Neural progenitor cell (in vitro differentiated cells): ENCODE results near the gene PDLIM4. TPM values are rescaled to one million over a fixed set of nuclear protein-coding genes. Genes with fewer than 3 reads are reported as not detected.
A peak's percentile ranks its signal among the peaks of the same experiment; 100 is the strongest.

Source experiments
- DNase-seq: peaks from one replicate; pipeline ENCODE4 v3.0.0-alpha.2; 2016; ENCODE audit warnings: low spot score
- H2AFZ ChIP-seq: fragments of 200-600 bp; sonication (generic); replicated peaks from 2 replicates; pipeline ENCODE4 v1.6.1; 2016; ENCODE audit warnings: antibody characterized with exemption
- H3F3A ChIP-seq: fragments of 200-600 bp; sonication (generic); 2 replicates; pipeline ENCODE4 v1.6.1; 2016; ENCODE audit warnings: antibody characterized with exemption, low read depth
- H3K27ac ChIP-seq: fragments of 200-600 bp; sonication (generic); 2 replicates; pipeline ENCODE4 v1.5.1; 2016; ENCODE audit warnings: mild to moderate bottlenecking
- H3K27me3 ChIP-seq: fragments of 200-600 bp; sonication (generic); 2 replicates; pipeline ENCODE4 v1.6.1; 2016; ENCODE audit warnings: mild to moderate bottlenecking, moderate library complexity
- H3K36me3 ChIP-seq: fragments of 200-600 bp; sonication (generic); 2 replicates; pipeline ENCODE4 v1.5.1; 2016
- H3K4me1 ChIP-seq: fragments of 200-600 bp; sonication (generic); 2 replicates; pipeline ENCODE4 v1.6.1; 2016; ENCODE audit warnings: mixed run types
- H3K4me2 ChIP-seq: fragments of 200-600 bp; sonication (generic); 2 replicates; pipeline ENCODE4 v1.6.1; 2016
- H3K4me3 ChIP-seq: fragments of 200-600 bp; sonication (generic); 2 replicates; pipeline ENCODE4 v1.5.1; 2016
- H3K79me2 ChIP-seq: fragments of 200-600 bp; sonication (generic); 2 replicates; pipeline ENCODE4 v1.6.1; 2016; ENCODE audit warnings: low read depth
- H3K9ac ChIP-seq: fragments of 200-600 bp; sonication (generic); 2 replicates; pipeline ENCODE4 v1.6.1; 2016
- H3K9me3 ChIP-seq: fragments of 200-600 bp; sonication (generic); 2 replicates; pipeline ENCODE4 v1.5.1; 2016; ENCODE audit warnings: low read depth
- H4K20me1 ChIP-seq: fragments of 200-600 bp; sonication (generic); 2 replicates; pipeline ENCODE4 v1.6.1; 2016; ENCODE audit warnings: low read depth
- H3K27ac Mint-ChIP-seq: 3 replicates; pipeline ENCODE4 v1.8.0; 2021; ENCODE audit warnings: mixed read lengths
- H3K27me3 Mint-ChIP-seq: 2 replicates; pipeline ENCODE4 v1.8.0; 2022; ENCODE audit warnings: low read depth, mild to moderate bottlenecking, inconsistent platforms, moderate library complexity, mixed read lengths; ENCODE audit not compliant: insufficient read depth
- H3K36me3 Mint-ChIP-seq: 3 replicates; pipeline ENCODE4 v1.8.0; 2021; ENCODE audit warnings: mixed read lengths
- H3K4me1 Mint-ChIP-seq: 3 replicates; pipeline ENCODE4 v1.8.0; 2021; ENCODE audit warnings: mixed read lengths
- H3K4me3 Mint-ChIP-seq: 3 replicates; pipeline ENCODE4 v1.8.0; 2021; ENCODE audit warnings: mild to moderate bottlenecking, moderate library complexity, mixed read lengths
- H3K9me3 Mint-ChIP-seq: 3 replicates; pipeline ENCODE4 v1.8.0; 2020; ENCODE audit warnings: mixed read lengths
- EZH2 ChIP-seq: fragments of 200-600 bp; sonication (generic); IDR thresholded peaks from 2 replicates; pipeline ENCODE4 v1.6.1; 2017; ENCODE audit warnings: antibody characterized with exemption, mild to moderate bottlenecking, moderate library complexity
- EZH2phosphoT487 ChIP-seq: fragments of 200-600 bp; sonication (generic); IDR thresholded peaks from 2 replicates; pipeline ENCODE4 v1.6.1; 2017; ENCODE audit warnings: antibody characterized with exemption
- total RNA-seq: library from RNA; depleted of rRNA; stranded (reverse); fragments of >200 nt; gene quantifications from 2 replicates; pipeline ENCODE4 v1.2.3, GENCODE V29; 2015; ENCODE audit warnings: low replicate concordance
- TF ChIP-seq, protein P1 (sequence below): fragments of 200-600 bp; sonication (generic); IDR thresholded peaks from 2 replicates; pipeline ENCODE4 v1.5.1; 2017; ENCODE audit warnings: antibody characterized with exemption, mild to moderate bottlenecking

Gene PDLIM4
- total RNA-seq, 1 donor from 2014 or later: 8.3 TPM

DNA sequence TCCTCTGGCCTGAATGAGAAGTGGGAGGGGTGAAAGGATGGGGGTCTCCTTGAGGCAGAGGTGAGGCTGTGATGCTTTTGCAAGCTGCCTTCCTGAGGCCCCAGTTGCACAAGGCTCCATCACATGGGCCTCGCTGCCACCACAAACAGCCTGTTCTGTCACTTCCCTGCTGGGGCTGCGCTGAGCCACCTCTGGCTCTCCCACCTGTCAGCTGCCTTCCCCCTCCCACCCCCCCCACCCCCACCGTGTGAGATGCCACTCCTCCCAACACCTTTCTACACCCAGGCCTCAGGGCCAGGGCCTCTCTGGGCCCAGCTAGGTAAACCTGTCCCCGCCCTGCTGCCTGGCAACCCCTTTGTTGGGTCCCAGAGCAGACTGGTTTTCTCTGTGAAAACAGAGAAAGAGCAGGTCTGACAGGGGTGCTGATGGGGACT is 4.5 kb upstream of the PDLIM4 start:
- H3K9me3 ChIP-seq: no peaks in the 10 kb centered on the region
- Mint-ChIP-seq H3K27ac (no peak overlapping the region), H3K36me3 (no peaks in the 10 kb centered on the region), H3K4me3 (no peak overlapping the region), H3K4me1 (peaks cover 11% of the 10 kb centered on the region), H3K27me3 (peaks cover 9% of the 10 kb centered on the region), H3K9me3 (no peaks in the 10 kb centered on the region)
- H3K79me2 ChIP-seq: no peaks in the 10 kb centered on the region
- no peaks in the 10 kb centered on the region for H3F3A ChIP-seq
- TF ChIP-seq, protein P1, sequence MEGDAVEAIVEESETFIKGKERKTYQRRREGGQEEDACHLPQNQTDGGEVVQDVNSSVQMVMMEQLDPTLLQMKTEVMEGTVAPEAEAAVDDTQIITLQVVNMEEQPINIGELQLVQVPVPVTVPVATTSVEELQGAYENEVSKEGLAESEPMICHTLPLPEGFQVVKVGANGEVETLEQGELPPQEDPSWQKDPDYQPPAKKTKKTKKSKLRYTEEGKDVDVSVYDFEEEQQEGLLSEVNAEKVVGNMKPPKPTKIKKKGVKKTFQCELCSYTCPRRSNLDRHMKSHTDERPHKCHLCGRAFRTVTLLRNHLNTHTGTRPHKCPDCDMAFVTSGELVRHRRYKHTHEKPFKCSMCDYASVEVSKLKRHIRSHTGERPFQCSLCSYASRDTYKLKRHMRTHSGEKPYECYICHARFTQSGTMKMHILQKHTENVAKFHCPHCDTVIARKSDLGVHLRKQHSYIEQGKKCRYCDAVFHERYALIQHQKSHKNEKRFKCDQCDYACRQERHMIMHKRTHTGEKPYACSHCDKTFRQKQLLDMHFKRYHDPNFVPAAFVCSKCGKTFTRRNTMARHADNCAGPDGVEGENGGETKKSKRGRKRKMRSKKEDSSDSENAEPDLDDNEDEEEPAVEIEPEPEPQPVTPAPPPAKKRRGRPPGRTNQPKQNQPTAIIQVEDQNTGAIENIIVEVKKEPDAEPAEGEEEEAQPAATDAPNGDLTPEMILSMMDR: no peak
- TF ChIP-seq EZH2 (no peak), EZH2phosphoT487 (no peak)
- H3K27me3 ChIP-seq: peaks cover 15% of the 10 kb centered on the region
- no peak for DNase-seq
- no peaks in the 10 kb centered on the region for H3K36me3 ChIP-seq
- H4K20me1 ChIP-seq: no peaks in the 10 kb centered on the region
- no peak overlapping the region for H3K4me2 ChIP-seq
- H3K27ac ChIP-seq: no peak overlapping the region
- peaks cover 18% of the 10 kb centered on the region for H3K4me1 ChIP-seq
- no peak overlapping the region for H2AFZ ChIP-seq
- H3K9ac ChIP-seq: no peak overlapping the region
- no peak overlapping the region for H3K4me3 ChIP-seq

DNA sequence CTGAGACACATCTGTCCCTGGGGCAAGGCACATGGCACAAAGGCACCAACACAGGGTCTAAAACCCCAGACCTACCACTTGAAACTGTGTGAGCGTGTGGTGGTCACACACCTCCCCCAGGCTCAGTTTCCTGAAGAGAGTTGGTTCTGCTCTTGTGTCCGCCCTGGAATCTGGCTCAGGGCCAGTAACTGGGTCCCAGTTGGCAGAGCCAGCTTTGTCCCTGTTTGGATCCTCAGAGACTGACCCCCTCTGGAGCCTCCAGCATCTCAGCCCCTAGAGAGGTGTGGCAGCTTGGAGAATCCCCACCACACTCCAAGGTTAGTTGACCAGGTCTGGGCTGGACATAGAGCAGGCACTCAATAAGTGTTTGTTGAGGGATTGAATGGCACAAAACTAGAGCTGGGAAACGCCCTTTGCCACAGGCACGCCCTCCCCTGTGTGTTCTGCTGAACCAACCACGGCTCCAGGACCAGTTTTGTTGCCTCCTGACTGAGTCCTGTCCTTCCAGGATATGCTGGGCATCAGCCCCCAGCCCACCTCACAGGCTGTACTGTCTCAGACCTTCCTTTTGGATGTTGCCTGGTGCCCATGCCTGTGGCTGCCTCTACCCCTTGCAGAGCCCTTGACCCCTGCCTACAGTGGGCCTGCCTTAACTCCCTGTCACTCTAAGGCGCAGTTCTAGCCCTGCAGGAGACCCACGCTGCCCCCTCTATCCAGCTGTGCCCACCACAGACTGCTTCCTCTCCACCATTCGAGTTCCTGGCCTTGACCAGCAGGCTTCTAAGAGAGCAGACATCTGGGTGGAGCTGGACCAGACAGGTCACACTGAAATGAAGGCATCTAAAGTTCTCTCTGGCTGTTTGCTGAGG is 3.8 kb upstream of the PDLIM4 start:
- peaks cover 20% of the 10 kb centered on the region for H3K4me1 ChIP-seq
- Mint-ChIP-seq H3K4me3 (no peak overlapping the region), H3K27ac (no peak overlapping the region), H3K27me3 (peaks cover 9% of the 10 kb centered on the region), H3K9me3 (no peaks in the 10 kb centered on the region), H3K4me1 (peaks cover 17% of the 10 kb centered on the region), H3K36me3 (no peaks in the 10 kb centered on the region)
- H3K79me2 ChIP-seq: no peaks in the 10 kb centered on the region
- H3K36me3 ChIP-seq: no peaks in the 10 kb centered on the region
- no peak overlapping the region for H3K9ac ChIP-seq
- H4K20me1 ChIP-seq: no peaks in the 10 kb centered on the region
- no peaks in the 10 kb centered on the region for H3K9me3 ChIP-seq
- no peaks in the 10 kb centered on the region for H3F3A ChIP-seq
- TF ChIP-seq EZH2 (no peak), EZH2phosphoT487 (no peak)
- TF ChIP-seq, protein P1: no peak
- H2AFZ ChIP-seq: no peak overlapping the region
- no peak overlapping the region for H3K27ac ChIP-seq
- no peak for DNase-seq
- no peak overlapping the region for H3K4me3 ChIP-seq
- no peak overlapping the region for H3K4me2 ChIP-seq
- H3K27me3 ChIP-seq: peaks cover 19% of the 10 kb centered on the region

DNA sequence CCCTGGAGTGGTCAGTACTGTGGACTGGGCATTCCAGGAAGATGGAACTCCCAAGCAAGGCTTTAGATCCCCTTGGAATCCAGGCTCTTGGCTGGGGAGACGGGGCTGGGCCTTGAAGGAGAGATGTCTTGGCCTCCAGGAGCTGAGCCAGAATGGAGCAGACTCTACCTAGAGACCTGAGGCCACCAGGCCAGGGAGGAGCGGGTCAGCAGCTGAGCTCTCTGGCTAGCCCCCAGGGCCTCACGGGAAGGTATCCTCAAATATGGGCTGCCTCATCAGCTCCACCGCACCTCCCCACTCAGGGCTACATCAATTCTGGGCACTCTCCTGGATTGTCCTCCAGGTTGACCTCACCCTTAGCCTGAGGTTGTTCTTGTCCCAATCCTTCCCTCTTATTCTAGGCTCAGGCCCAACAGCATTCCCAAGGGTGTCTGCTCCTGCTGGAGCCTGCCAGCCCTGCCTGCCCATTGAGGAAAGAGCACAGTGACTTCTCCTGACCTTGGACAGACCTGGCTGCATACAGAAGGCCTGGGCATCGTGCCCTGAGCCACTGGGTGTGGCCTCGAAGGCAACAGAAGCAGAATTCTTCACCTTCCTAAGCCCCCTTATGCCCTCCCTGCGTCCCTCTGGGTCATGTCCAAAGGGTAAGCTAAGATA is 3.0 kb upstream of the PDLIM4 start:
- Histone ChIP-seq H2AFZ (no peak overlapping the region), H3K27me3 (peaks cover 19% of the 10 kb centered on the region), H3K4me3 (no peak overlapping the region), H3K9me3 (no peaks in the 10 kb centered on the region), H3K4me2 (no peak overlapping the region), H3F3A (no peaks in the 10 kb centered on the region), H3K4me1 (peaks cover 20% of the 10 kb centered on the region), H3K9ac (no peak overlapping the region), H3K27ac (no peak overlapping the region), H3K79me2 (no peaks in the 10 kb centered on the region), H3K36me3 (no peaks in the 10 kb centered on the region), H4K20me1 (no peaks in the 10 kb centered on the region)
- Mint-ChIP-seq H3K27me3 (peaks cover 11% of the 10 kb centered on the region), H3K27ac (peak overlapping the region; percentile 66), H3K36me3 (no peaks in the 10 kb centered on the region), H3K4me3 (peak overlapping the region; percentile 33), H3K9me3 (no peaks in the 10 kb centered on the region), H3K4me1 (peaks cover 24% of the 10 kb centered on the region)
- TF ChIP-seq EZH2: no peak
- TF ChIP-seq, protein P1: no peak
- TF ChIP-seq EZH2phosphoT487: no peak
- no peak for DNase-seq
